ENCODE data around the gene DNAJC1.

Gene DNAJC1

GRCh38 chr10:22006379-22006884, 2.9 kb upstream of the DNAJC1 start:
- no peak for DNase-seq (ENCODE audit: low spot score)

- DNase-seq (ENCODE audit: low spot score) = no peak
Observed at GRCh38 chr10:22005763-22006162, 2.2 kb upstream of the DNAJC1 start.

GRCh38 chr10:22003964-22004281, 393 bp upstream of the DNAJC1 start:
- no peak for DNase-seq (ENCODE audit: low spot score)

GRCh38 chr10:22002591-22003176, 846 bp downstream of the DNAJC1 start:
- DNase-seq (ENCODE audit: low spot score) = peak; percentile 34

- DNase-seq (ENCODE audit: low spot score) = no peak
Observed at GRCh38 chr10:21995557-21995956, 8.0 kb downstream of the DNAJC1 start.

- DNase-seq (ENCODE audit: low spot score) = no peak
Observed at GRCh38 chr10:21993360-21994001, 10.0 kb downstream of the DNAJC1 start.

- no peak for DNase-seq (ENCODE audit: low spot score)
Observed at GRCh38 chr10:21991785-21992184, 11.7 kb downstream of the DNAJC1 start.

GRCh38 chr10:21990449-21990848, 13.1 kb downstream of the DNAJC1 start:
- DNase-seq (ENCODE audit: low spot score) = no peak

- DNase-seq (ENCODE audit: low spot score) = peak; percentile 6
Observed at GRCh38 chr10:21989453-21990154, 13.9 kb downstream of the DNAJC1 start.

GRCh38 chr10:21985541-21985940, 18.0 kb downstream of the DNAJC1 start:
- DNase-seq (ENCODE audit: low spot score) = no peak

GRCh38 chr10:21981118-21981517, 22.4 kb downstream of the DNAJC1 start:
- no peak for DNase-seq (ENCODE audit: low spot score)

- DNase-seq (ENCODE audit: low spot score) = no peak
Observed at GRCh38 chr10:21980691-21981090, 22.8 kb downstream of the DNAJC1 start.

GRCh38 chr10:21978191-21978862, 25.2 kb downstream of the DNAJC1 start:
- DNase-seq (ENCODE audit: low spot score) = no peak

- DNase-seq (ENCODE audit: low spot score) = no peak
Observed at GRCh38 chr10:21976739-21977138, 26.8 kb downstream of the DNAJC1 start.

- DNase-seq (ENCODE audit: low spot score) = no peak
Observed at GRCh38 chr10:21976280-21976679, 27.2 kb downstream of the DNAJC1 start.

- no peak for DNase-seq (ENCODE audit: low spot score)
Observed at GRCh38 chr10:21975378-21975990, 28.0 kb downstream of the DNAJC1 start.

GRCh38 chr10:21972584-21972983, 30.9 kb downstream of the DNAJC1 start:
- no peak for DNase-seq (ENCODE audit: low spot score)

- DNase-seq (ENCODE audit: low spot score) = no peak
Observed at GRCh38 chr10:21969326-21970287, 33.9 kb downstream of the DNAJC1 start.

- DNase-seq (ENCODE audit: low spot score) = no peak
Observed at GRCh38 chr10:21964983-21965665, 38.4 kb downstream of the DNAJC1 start.

GRCh38 chr10:21962358-21962757, 41.2 kb downstream of the DNAJC1 start:
- DNase-seq (ENCODE audit: low spot score) = no peak

GRCh38 chr10:21961847-21962246, 41.7 kb downstream of the DNAJC1 start:
- DNase-seq (ENCODE audit: low spot score) = no peak

All from hepatic stellate cell (primary cell).